Epidermal melanocyte (primary cell): ENCODE measurements around the gene PUSL1.
"Not testable (repeated sequence)": the region's sequence is repeated elsewhere in the genome, so short reads cannot be mapped to it uniquely, and the experiment has no call there.

ENCODE experiments used
- DNase-seq: peaks from one replicate; pipeline ENCODE4 v3.0.0; 2011; ENCODE audit warnings: low spot score; ENCODE audit not compliant: insufficient read length

PUSL1 gene

DNA sequence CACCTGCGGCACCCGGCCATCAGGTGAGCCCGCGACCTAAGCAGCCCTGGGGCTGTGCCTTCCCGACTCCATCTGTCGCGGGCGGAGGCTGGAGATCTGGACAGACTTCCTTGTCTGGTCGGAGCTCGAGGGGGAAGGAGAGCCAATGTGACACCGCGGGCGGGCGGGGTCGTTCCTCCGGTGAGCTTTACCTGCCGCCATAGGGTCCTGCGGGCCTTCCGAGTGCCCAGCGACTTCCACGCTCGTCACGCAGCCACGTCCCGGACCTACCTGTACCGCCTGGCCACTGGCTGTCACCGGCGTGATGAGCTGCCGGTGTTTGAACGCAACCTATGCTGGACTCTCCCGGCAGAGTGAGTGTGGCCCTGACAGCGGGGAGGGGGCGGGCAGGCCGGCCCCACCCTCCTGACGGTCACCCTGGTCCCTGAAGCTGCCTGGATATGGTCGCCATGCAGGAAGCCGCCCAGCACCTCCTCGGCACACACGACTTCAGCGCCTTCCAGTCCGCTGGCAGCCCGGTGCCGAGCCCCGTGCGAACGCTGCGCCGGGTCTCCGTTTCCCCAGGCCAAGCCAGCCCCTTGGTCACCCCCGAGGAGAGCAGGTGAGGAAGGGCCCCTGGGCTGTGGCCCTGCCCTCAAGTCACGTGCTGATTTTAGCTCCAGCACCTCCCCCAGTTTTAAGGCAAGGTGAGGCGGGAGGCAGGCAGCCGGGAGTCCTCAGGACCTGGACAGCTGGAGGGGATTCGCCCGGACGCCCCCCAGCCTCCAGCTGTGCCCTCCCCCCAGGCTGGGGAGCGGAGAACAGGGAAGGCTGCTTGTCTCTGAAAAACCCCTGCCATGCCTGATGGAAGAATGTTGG, 1.1 kb downstream of the PUSL1 start:
- no peak for DNase-seq

DNA sequence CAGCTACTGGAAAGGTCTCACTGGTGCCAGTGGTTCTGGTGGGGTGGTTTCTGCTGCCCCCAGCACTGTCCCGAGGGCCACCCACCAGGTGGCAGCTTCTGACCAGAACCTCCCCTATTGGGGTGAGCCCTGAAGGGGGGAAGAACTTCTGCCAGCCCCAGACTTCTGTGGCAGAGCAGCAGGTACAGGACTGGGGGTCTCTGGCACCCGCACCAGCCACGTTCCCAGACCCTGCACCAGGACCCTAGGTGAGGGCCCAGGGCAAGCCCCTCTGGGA, 1.6 kb downstream of the PUSL1 start:
- DNase-seq: no peak

DNA sequence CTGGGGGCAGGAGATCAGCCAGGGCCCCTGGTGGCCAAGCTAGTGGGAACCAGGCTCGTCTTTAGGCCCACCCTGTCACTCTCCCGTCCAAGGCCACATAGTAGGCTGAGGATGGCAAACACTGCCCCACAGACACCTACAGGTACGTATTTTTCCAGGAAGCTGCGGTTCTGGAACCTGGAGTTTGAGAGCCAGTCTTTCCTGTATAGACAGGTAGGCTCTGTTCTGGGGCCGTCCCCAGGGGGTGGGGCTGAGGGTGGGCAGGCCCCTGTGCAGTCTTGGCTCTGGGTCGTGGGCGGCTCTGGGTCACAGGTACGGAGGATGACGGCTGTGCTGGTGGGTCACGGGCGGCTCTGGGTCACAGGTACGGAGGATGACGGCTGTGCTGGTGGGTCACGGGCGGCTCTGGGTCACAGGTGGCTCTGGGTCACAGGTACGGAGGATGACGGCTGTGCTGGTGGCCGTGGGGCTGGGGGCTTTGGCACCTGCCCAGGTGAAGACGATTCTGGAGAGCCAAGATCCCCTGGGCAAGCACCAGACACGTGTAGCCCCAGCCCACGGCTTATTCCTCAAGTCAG, 2.2 kb downstream of the PUSL1 start:
- no peak for DNase-seq

DNA sequence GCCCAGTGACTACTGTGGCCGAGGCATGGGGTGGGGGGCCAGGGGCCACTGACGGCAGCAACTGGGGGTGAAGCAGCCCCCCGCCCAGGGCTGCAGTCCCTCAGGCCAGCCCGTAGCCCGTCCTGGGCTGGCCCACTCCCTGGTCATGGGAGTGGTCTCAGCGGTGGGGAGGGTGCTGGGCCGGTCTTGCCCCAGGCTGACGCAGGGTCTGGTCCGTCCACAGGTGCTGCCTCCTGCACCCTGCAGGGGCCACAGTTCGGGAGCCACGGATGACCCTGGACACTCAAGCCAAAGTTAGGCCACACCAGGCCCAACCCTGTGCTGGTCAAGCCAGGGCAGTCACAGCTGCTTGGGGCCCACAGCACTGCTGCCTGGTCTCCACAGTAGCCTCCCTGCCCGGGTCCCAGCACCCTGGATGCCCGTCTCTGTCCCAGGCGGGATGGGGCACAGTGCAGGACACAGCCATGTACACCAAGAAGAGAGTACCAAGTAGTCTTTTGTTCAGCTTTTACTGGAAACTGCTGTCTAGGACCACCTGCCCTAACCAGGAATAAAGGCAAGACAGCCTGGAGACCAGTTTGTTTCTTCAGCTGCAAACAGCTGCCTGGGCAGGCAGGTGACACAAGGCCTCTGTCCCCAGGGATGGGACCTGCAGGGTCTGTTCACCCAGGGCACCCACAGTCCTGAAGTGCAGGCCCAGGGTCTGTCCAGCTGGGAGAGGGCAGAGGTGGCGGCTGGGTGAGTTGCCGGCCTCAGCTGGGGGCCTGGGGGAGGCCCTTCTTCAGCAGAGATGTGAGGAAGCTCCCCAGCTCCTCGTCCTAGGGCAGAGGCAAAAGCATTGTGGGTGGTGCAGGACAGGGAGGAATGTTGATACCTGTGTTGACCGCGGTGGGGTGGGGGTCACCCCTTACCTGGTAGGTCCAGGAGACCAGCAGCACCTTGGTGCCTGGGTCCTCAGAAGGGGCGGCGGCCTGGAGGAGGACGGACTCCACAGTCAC, 3.0 kb downstream of the PUSL1 start:
- no peak for DNase-seq

DNA sequence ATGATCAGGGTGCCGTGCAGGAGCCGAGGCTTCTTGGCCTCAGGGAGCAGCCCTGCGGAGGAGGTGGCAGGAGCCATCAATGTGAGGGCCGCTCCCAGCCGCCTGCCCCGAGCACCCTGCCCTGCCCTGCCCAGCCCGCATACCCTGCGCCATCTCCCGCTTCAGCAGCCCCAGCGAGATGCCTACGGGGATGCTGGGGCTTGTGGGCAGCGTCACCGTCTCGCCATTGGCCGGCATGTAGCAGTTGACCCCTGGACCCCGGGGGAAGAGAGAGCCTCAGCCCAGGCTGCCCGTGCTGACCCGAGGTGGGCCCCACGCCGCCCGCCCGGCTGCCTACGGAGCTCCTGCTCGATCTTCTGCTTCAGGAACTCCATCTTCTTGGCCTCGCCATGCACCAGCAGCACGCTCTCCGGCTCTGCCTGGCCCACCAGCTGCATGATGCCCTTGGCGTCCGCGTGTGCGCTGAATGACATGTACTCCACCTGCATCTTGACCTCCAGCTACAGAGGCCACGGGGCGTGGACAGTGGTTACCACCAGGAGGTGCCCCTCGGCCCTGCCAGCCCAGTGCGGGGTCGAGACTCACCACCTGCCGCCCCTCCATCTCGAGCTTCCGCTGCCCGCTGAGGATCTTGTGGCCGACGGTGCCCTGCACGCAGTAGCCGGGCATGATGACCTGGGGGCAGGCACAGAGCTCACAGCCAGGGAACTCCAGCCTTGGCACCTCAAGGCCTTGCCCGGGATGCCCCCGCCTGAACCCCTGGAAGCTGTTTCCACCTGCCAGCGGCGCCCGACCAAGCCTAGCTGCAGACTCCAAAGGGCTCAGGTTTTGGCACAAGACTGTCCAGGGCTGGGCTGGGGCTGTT, 4.3 kb downstream of the PUSL1 start:
- DNase-seq: no peak

- DNase-seq: no peak
Observed at GRCh38 chr1:1313500-1314236, 5.3 kb downstream of the PUSL1 start.

DNA sequence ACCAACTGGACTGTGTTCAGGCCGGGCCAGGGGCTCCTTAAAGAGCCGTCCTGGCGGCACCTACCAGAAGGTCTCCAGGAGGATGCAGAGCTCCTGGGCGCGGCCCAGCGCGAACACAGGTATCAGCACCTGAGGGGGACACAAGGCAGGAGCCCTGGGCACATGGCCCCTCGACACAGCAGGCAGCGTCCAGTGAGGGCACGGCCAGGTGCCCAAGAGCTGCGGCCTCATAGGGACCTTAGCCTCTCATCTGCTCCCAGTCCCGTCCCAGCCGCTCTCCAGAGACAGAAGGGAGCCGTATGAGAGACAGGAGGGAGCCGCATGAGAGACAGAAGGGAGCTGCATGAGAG, 5.8 kb downstream of the PUSL1 start:
- DNase-seq: no peak

DNA sequence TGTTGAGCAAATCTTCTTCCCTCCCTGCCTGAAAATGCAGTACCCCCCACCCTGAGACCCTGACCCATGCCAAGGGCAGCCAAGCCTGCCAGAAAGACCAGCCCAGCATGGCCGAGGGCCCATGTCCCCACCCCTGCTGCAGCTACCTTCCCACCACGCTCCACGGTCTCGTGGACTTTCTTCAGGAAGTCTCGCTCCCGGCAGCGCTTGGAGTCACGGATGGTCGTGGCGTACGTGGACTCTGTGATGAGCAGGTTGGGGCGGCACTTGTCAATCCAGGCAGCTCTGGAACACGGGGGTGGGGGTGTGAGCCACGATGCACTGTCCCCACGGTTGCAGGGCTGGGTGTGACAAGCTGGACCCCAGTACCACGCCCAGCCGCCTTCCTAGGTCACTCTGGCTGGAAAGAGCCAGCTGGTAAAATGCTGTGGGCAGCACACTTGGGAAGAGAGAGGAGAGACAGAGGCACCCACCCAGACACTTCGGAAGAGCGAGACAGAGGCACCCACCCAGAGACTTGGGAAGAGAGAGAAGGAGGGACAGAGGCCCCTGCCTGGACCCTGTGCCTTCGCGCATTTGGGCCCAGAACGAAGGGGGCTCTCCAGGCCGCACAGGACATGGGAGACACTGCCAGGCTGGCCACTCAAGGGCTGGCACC, 6.4 kb downstream of the PUSL1 start:
- DNase-seq: no peak

GRCh38 chr1:1315435-1315954, 7.1 kb downstream of the PUSL1 start:
- DNase-seq: no peak

GRCh38 chr1:1316199-1316598, 7.8 kb downstream of the PUSL1 start:
- DNase-seq: not testable (repeated sequence)

DNA sequence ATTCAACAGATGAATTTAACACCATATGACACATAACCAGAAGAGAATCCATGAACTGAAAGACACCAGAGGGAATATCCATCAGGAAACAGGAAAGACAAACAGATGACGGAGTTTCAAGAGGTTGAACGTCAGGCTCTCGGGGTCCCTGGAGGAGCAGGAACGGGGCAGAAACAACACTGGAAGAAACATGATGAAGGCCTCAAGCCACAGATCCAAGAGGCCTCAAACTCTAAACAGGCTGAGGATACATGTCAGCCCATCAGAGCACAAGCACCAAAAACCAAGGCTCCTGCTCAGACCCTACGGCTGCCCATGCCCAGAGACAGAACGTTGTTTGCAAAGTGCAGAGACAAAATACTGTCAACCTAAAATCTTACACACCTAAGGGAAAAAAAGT, 9.0 kb downstream of the PUSL1 start:
- no peak for DNase-seq

DNA sequence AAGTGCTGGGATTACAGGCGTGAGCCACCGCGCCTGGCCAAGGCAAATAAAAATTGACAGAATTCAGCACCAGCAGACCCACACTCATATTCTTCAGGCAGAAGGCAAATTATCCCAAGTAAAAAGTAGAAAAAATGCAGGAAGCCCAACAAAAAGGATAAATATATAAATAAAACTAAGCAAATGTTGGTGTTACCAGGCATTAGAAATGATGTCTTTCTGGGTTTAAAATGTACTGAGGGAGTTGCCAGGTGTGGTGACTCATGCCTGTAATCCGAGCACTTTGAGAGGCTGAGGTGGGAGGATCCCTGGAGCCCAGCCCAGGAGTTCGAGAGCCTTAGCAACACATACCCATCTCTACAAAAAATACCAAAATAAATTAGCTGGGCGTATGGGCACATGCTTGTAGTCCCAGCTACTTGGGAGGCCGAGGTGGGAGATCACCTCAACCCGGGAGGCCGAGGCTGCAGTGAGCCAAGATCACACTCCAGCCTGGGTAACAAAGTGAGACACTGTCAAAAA, 9.8 kb downstream of the PUSL1 start:
- no peak for DNase-seq

GRCh38 chr1:1318777-1319645, 10.6 kb downstream of the PUSL1 start:
- DNase-seq: no peak

DNA sequence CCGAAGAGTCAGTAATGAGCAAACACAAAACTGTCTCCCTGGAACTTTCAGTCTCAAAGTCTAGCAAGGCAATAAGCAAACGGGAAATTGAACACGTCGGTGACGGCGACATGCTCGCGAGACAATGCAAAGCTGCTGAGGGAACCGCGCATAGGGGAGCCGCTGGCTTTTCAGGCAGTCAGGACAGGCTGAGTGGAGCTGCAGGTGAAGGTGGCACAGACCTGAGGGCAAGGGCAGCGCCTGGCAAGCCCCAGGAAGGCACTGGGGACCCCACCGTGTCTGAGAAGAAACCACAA, 11.2 kb downstream of the PUSL1 start:
- DNase-seq: no peak

GRCh38 chr1:1320666-1321448, 12.5 kb downstream of the PUSL1 start:
- DNase-seq: no peak

GRCh38 chr1:1321477-1321876, 13.1 kb downstream of the PUSL1 start:
- no peak for DNase-seq

GRCh38 chr1:1322418-1322817, 14.0 kb downstream of the PUSL1 start:
- DNase-seq: no peak

DNA sequence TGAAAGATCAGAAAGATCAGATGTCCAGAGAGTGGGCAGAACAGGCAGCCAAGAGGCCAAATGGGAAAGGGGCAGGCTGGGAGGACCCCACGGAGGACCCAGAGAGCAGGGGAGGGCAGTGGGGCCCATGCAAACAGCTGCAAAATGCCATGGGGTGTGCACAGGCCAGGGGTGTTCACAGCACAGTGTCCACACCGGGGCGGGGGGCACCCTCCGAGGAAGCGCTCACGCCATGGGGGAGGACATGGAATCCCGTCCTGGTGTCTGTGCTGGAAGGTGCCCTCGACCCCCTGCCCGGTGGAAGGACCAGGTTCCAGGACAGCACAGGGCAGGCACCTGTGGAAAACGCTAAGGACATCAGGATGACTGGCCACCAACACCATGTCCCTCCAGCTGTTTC, 14.6 kb downstream of the PUSL1 start:
- no peak for DNase-seq
